Erythroblast (primary cell): ENCODE results near the gene SLC25A13.

ENCODE experiments used
- GATA1 ChIP-seq: IDR thresholded peaks from 2 replicates; pipeline ENCODE4 v1.6.1; 2011; ENCODE audit warnings: low read depth, mild to moderate bottlenecking, control low read depth, low read length, moderate library complexity
- POLR2A ChIP-seq: IDR thresholded peaks from 2 replicates; pipeline ENCODE4 v1.6.1; 2011; ENCODE audit warnings: mild to moderate bottlenecking, low read length

DNA sequence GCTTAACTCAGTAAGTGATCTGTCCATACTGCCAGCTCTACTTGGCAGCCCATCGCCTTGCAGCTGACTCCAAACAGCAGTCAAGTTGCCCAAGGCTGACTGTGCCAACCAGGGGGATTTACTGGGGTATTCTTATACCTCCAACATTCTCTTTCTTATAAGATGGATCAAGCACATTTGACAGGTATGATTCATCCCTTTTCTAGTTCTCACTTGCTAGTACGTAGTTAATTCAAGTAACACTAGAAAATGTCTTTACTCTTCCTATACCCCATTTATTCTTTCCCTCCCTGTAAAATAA is 77.0 kb downstream of the SLC25A13 start:
- TF ChIP-seq POLR2A, result no peak
- no peak for TF ChIP-seq GATA1
